Endothelial cell of umbilical vein (primary cell): Measurements from ENCODE around the gene ANKRD34A. TPM values are rescaled to one million over a fixed set of nuclear protein-coding genes. Genes with fewer than 3 reads are reported as not detected.
A peak's percentile ranks its signal among the peaks of the same experiment; 100 is the strongest.

Source experiments
- BruUV-seq: library from RNA; stranded (reverse); fragments of 400-500 nt; replicated peaks from 2 replicates; lab custom pipeline; 2021; lab: Mats Ljungman, UMichigan
- CTCF ChIA-PET: fragments of 300-600, 350-600 bp; sonication (Branson Sonifier 250); formaldehyde crosslinking; loops from one replicate; lab custom pipeline; 2021; ENCODE audit warnings: antibody characterized with exemption, inconsistent platforms; lab: Charles Lee
- POLR2A ChIA-PET: fragments of 300-600, 350-600 bp; sonication (Branson Sonifier 250); formaldehyde crosslinking; loops from one replicate; lab custom pipeline; 2021; ENCODE audit warnings: antibody characterized with exemption, inconsistent platforms; lab: Charles Lee
- DNase-seq: peaks from one replicate; pipeline ENCODE4 v3.0.0-alpha.2; 2011; ENCODE audit warnings: low read depth, low spot score
- FAIRE-seq: peaks from 2 replicates; lab custom pipeline; 2011; peaks lifted over from hg19 to GRCh38; lab: Jason Lieb, UNC
- H2AFZ ChIP-seq: 2 replicates; pipeline ENCODE4 v1.6.0; 2012; ENCODE audit warnings: low read depth, low read length, control low read depth, inconsistent platforms
- H3K27ac ChIP-seq: 2 replicates; pipeline ENCODE4 v1.5.1; 2011; ENCODE audit warnings: low read depth, mild to moderate bottlenecking, control low read depth, low read length, moderate library complexity; ENCODE audit not compliant: insufficient read depth
- H3K27me3 ChIP-seq, 2 experiments: 2 replicates each; pipeline versions ENCODE4 v1.6.0 to v1.6.1; 2011; ENCODE audit warnings: low read length in 2 of 2, mixed read lengths in 1 of 2; ENCODE audit not compliant: control insufficient read depth in 2 of 2, insufficient read depth in 2 of 2
- H3K36me3 ChIP-seq, 2 experiments: 2 replicates in 1 of 2; 3 replicates in 1 of 2; pipeline ENCODE4 v1.5.1; 2011; ENCODE audit warnings: low read length in 2 of 2, mild to moderate bottlenecking in 1 of 2, moderate library complexity in 1 of 2; ENCODE audit not compliant: control insufficient read depth in 2 of 2, insufficient read depth in 2 of 2; ENCODE audit errors: extremely low read depth in 1 of 2
- H3K4me1 ChIP-seq: 3 replicates; pipeline ENCODE4 v1.5.1; 2011; ENCODE audit warnings: mild to moderate bottlenecking, low read length; ENCODE audit not compliant: control insufficient read depth, insufficient read depth; ENCODE audit errors: extremely low read depth
- H3K4me2 ChIP-seq: 2 replicates; pipeline ENCODE4 v1.6.1; 2011; ENCODE audit warnings: low read length, control low read depth, mixed read lengths; ENCODE audit not compliant: insufficient read depth
- H3K4me3 ChIP-seq, 3 experiments: fragments of 200-600 bp in 1 of 3; sonication (generic), shearing (Covaris generic) in 1 of 3; replicated peaks in 1 of 3; 2 replicates each; pipeline ENCODE4 v1.5.1; 2011 to 2016; ENCODE audit warnings: control low read depth in 3 of 3, low read length in 3 of 3, mild to moderate bottlenecking in 2 of 3, inconsistent platforms in 1 of 3, low read depth in 1 of 3, moderate library complexity in 1 of 3; ENCODE audit not compliant: insufficient read depth in 1 of 3
- H3K79me2 ChIP-seq: 2 replicates; pipeline ENCODE4 v1.6.0; 2012; ENCODE audit warnings: low read length, inconsistent platforms; ENCODE audit not compliant: control insufficient read depth, insufficient read depth
- H3K9ac ChIP-seq: replicated peaks from 2 replicates; pipeline ENCODE3; 2011; ENCODE audit warnings: low read length, control low read depth; ENCODE audit not compliant: insufficient read depth; ENCODE audit errors: extremely low read depth
- H3K9me1 ChIP-seq: replicated peaks from 3 replicates; pipeline ENCODE4 v1.6.0; 2011; ENCODE audit warnings: mild to moderate bottlenecking, low read length; ENCODE audit not compliant: control insufficient read depth, insufficient read depth; ENCODE audit errors: extremely low read depth
- H3K9me3 ChIP-seq: replicated peaks from 2 replicates; pipeline ENCODE4 v1.5.1; 2012; ENCODE audit warnings: low read length, inconsistent platforms; ENCODE audit not compliant: control insufficient read depth, insufficient read depth
- H4K20me1 ChIP-seq: replicated peaks from 2 replicates; pipeline ENCODE3; 2011; ENCODE audit warnings: mild to moderate bottlenecking, low read length; ENCODE audit not compliant: control insufficient read depth, insufficient read depth; ENCODE audit errors: extremely low read depth
- GATA2 ChIP-seq: IDR thresholded peaks from 2 replicates; pipeline ENCODE4 v1.7.0; 2011; ENCODE audit warnings: low read depth, mild to moderate bottlenecking, moderate library complexity, mixed read lengths, low read length; ENCODE audit not compliant: insufficient read length, insufficient read depth
- JUN ChIP-seq: IDR thresholded peaks from 2 replicates; pipeline ENCODE4 v1.6.1; 2011; ENCODE audit warnings: borderline replicate concordance, low read depth; ENCODE audit not compliant: insufficient read length, insufficient read depth
- dilution Hi-C: fragments of 300-500 bp; cut with MboI; formaldehyde crosslinking; loops from one replicate; pipeline ENCODE4 v1.15.0; 2019; ENCODE audit warnings: low sequenced_read_pairs; ENCODE audit not compliant: extremely low pct_ligation_motif_present
- intact Hi-C: fragments of 100-400 bp; cut with micrococcal nuclease; formaldehyde crosslinking; loops from one replicate; pipeline ENCODE4 v1.10.0; 2022
- polyA plus RNA-seq, 4 experiments: library from polyadenylated mRNA; depleted of rRNA in 3 of 4; stranded (reverse) in 3 of 4; unstranded in 1 of 4; fragments of >200 nt; gene quantifications; 2 replicates each; pipeline versions ENCODE4 v1.2.1 to v1.2.3, GENCODE V29; 2011 to 2012; ENCODE audit warnings: missing spikeins in 1 of 4
- total RNA-seq: library from RNA; stranded (reverse); gene quantifications from 2 replicates; pipeline ENCODE4 v1.2.3, GENCODE V29; 2021
- TF ChIP-seq, protein P1 (sequence below): IDR thresholded peaks from 2 replicates; pipeline ENCODE4 v1.6.1; 2011; ENCODE audit not compliant: insufficient read depth, insufficient read length
- TF ChIP-seq, protein P2 (sequence below), 2 donors: IDR thresholded peaks; 1 replicate in 1 of 2; 2 replicates in 1 of 2; pipeline ENCODE4 v1.5.1; 2011; ENCODE audit warnings: low read length in 2 of 2, mild to moderate bottlenecking in 2 of 2, moderate library complexity in 2 of 2, control low read depth in 1 of 2, inconsistent platforms in 1 of 2, low read depth in 1 of 2; ENCODE audit not compliant: insufficient read depth in 1 of 2; ENCODE audit errors: extremely low read depth in 1 of 2

The ANKRD34A gene
- total and polyA plus RNA-seq, 2 donors (not counting 3 experiments of a cell fraction or from before 2014, with no cell fraction given): 0.24 to 0.43 TPM

DNA sequence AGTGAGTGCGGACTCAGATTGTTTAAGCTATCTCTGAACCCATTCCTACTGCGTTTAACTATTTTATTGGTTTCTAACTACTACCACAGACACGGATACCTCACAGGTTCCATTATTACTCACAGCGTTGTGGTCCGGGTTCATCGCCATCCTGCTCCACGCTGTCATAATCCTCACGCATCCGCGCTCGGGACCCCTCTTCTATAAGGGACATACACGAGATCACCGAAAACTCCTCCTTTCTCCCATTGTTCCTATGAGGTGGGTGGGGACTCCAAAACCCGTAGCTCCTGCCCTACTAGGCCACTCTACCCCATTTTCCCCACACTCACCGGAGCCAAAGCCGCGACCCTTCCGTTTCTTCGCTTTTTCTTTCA lies 37.7 kb downstream of the ANKRD34A start:
- FAIRE-seq: no peak
- Histone ChIP-seq H3K9ac (peak overlapping the region; percentile 99), H2AFZ (peak overlapping the region; percentile 60), H3K4me2 (peak overlapping the region; percentile 95), H3K4me1 (peaks cover 8% of the 10 kb centered on the region), H3K27me3 (no peaks in the 10 kb centered on the region), H3K9me1 (no peaks in the 10 kb centered on the region), H3K9me3 (no peaks in the 10 kb centered on the region), H3K36me3 (peaks cover 3 to 6% of the 10 kb centered on the region in 2 experiments), H4K20me1 (no peaks in the 10 kb centered on the region), H3K4me3 (peak overlapping the region; percentile 80 to 89 (median 80)), H3K27ac (peak overlapping the region; percentile 94), H3K79me2 (peaks cover 13% of the 10 kb centered on the region)
- ChIA-PET CTCF (interaction anchor here (1.1 to 2.2 kb wide), 14 partner anchors 8 to 81 kb away, joined by 3 to 23 read pairs (median 6); partner anchors contain the start of genes ANKRD34A, LIX1L, NUDT17 and PEX11B), POLR2A (interaction anchor here (1.0 to 1.7 kb wide), 9 partner anchors 8 to 102 kb away, joined by 3 to 11 read pairs (median 3); partner anchors contain the start of genes ANKRD34A, LIX1L, PEX11B and PIAS3)
- dilution Hi-C loops: no loop called here
- TF ChIP-seq GATA2 (no peak), JUN (no peak)
- TF ChIP-seq, protein P1, sequence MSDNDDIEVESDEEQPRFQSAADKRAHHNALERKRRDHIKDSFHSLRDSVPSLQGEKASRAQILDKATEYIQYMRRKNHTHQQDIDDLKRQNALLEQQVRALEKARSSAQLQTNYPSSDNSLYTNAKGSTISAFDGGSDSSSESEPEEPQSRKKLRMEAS: no peak
- TF ChIP-seq, protein P2, sequence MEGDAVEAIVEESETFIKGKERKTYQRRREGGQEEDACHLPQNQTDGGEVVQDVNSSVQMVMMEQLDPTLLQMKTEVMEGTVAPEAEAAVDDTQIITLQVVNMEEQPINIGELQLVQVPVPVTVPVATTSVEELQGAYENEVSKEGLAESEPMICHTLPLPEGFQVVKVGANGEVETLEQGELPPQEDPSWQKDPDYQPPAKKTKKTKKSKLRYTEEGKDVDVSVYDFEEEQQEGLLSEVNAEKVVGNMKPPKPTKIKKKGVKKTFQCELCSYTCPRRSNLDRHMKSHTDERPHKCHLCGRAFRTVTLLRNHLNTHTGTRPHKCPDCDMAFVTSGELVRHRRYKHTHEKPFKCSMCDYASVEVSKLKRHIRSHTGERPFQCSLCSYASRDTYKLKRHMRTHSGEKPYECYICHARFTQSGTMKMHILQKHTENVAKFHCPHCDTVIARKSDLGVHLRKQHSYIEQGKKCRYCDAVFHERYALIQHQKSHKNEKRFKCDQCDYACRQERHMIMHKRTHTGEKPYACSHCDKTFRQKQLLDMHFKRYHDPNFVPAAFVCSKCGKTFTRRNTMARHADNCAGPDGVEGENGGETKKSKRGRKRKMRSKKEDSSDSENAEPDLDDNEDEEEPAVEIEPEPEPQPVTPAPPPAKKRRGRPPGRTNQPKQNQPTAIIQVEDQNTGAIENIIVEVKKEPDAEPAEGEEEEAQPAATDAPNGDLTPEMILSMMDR (IDR thresholded peaks at IDR 0.05; ENCODE audit: extremely low read depth in 1 of 2, insufficient read depth in 1 of 2, low read depth in 1 of 2, low read length in 2 of 2): no peak
- intact Hi-C loops: loop anchor here (1.0 to 5.0 kb wide), 3 partner anchors 31 to 38 kb away; partner anchors contain the start of genes ANKRD34A and POLR3GL
- peak; percentile 7 for DNase-seq
- no TSS peak for BruUV-seq
